ENCODE results near the gene SIN3A. TPM values are rescaled to one million over a fixed set of nuclear protein-coding genes. Genes with fewer than 3 reads are reported as not detected.
"Not testable (repeated sequence)": the region's sequence is repeated elsewhere in the genome, so short reads cannot be mapped to it uniquely, and the experiment has no call there.

SIN3A gene
- total RNA-seq, 1 donor from 2014 or later, result 56.0 TPM

DNA sequence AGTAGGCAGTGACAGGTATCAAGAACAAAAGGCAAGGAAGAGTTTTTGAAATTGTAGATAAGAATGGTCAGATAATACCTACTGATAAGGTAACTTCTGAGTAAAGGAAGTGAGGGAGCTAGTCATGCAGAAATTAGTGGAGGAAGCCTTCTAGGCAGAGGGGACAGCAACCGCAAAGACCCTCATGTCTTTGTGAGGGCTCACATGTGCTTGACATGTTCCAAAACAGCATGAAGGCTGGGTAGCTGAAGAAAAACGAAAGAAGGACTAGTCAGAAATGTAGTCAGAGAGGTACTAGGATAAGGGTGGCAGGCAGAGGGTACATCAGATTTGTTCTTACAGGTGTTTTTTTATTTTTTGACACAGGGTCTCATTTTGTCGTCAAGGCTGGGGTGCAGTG lies 5.3 kb downstream of the SIN3A start:
- Histone ChIP-seq H3K27me3 (no peaks in the 10 kb centered on the region), H3K36me3 (peaks cover 5% of the 10 kb centered on the region), H3K4me1 (peaks cover 26% of the 10 kb centered on the region), H3K27ac (no peak overlapping the region), H3K9me3 (no peaks in the 10 kb centered on the region), H3K4me3 (no peak overlapping the region)
- no peak for TF ChIP-seq CTCF (IDR thresholded peaks at IDR 0.05)
- no peak for DNase-seq
- intact Hi-C loops (cut with DNase I), result no loop called here
- no peak for ATAC-seq

GRCh38 chr15:75445324-75445723 lies 6.2 kb downstream of the SIN3A start:
- H3K4me3 ChIP-seq; H3K27me3 ChIP-seq; intact Hi-C loops (cut with DNase I); H3K9me3 ChIP-seq; H3K27ac ChIP-seq; DNase-seq; H3K36me3 ChIP-seq; ATAC-seq: not testable (repeated sequence)
- peaks cover 26% of the 10 kb centered on the region for H3K4me1 ChIP-seq

GRCh38 chr15:75443972-75444453 lies 7.5 kb downstream of the SIN3A start:
- H3K4me3 ChIP-seq; ATAC-seq; H3K27ac ChIP-seq; intact Hi-C loops (cut with DNase I); H3K27me3 ChIP-seq; H3K36me3 ChIP-seq; H3K9me3 ChIP-seq; DNase-seq: not testable (repeated sequence)
- H3K4me1 ChIP-seq, result peaks cover 16% of the 10 kb centered on the region

GRCh38 chr15:75437721-75438120 lies 13.8 kb downstream of the SIN3A start:
- Histone ChIP-seq H3K9me3 (no peaks in the 10 kb centered on the region), H3K27me3 (no peaks in the 10 kb centered on the region), H3K27ac (no peak overlapping the region), H3K36me3 (peaks cover 24% of the 10 kb centered on the region), H3K4me1 (no peaks in the 10 kb centered on the region), H3K4me3 (no peak overlapping the region)
- DNase-seq (no peak), ATAC-seq (no peak)
- no peak for TF ChIP-seq CTCF (IDR thresholded peaks at IDR 0.05)
- intact Hi-C loops (cut with DNase I), result no loop called here

GRCh38 chr15:75436881-75437280 lies 14.6 kb downstream of the SIN3A start:
- no peaks in the 10 kb centered on the region for H3K4me1 ChIP-seq
- DNase-seq (no peak), ATAC-seq (no peak)
- H3K27ac ChIP-seq, result no peak overlapping the region
- H3K4me3 ChIP-seq, result no peak overlapping the region
- no peaks in the 10 kb centered on the region for H3K9me3 ChIP-seq
- H3K27me3 ChIP-seq, result no peaks in the 10 kb centered on the region
- peaks cover 23% of the 10 kb centered on the region for H3K36me3 ChIP-seq
- intact Hi-C loops (cut with DNase I), result no loop called here
- no peak for TF ChIP-seq CTCF (IDR thresholded peaks at IDR 0.05)

GRCh38 chr15:75431682-75432081 lies 19.8 kb downstream of the SIN3A start:
- no peak for TF ChIP-seq CTCF (IDR thresholded peaks at IDR 0.05)
- Histone ChIP-seq H3K36me3 (peaks cover 53% of the 10 kb centered on the region), H3K27ac (no peak overlapping the region), H3K4me1 (no peaks in the 10 kb centered on the region), H3K4me3 (no peak overlapping the region), H3K27me3 (no peaks in the 10 kb centered on the region), H3K9me3 (no peaks in the 10 kb centered on the region)
- DNase-seq, result no peak
- intact Hi-C loops (cut with DNase I), result no loop called here
- no peak for ATAC-seq

DNA sequence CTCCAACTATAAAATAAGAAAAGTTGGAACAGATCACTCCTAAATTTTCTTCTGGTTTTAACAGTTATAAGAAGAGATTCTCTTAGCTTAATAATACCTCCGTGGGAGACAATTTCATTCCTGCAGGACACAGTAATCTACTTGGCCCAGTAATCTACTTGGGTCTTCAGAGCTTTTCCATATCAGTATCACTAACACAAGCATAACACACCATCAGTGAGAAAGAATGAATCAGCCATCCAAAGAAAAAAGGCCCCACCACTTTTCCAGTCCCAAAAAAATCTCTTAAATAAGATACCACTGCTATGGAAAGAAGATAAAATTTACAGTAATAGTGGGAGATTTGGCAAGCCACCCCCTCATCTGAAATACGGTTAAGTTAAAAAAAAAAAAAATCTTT lies 20.2 kb downstream of the SIN3A start:
- Histone ChIP-seq H3K4me1 (no peaks in the 10 kb centered on the region), H3K9me3 (no peaks in the 10 kb centered on the region), H3K27ac (no peak overlapping the region), H3K4me3 (no peak overlapping the region), H3K36me3 (peaks cover 58% of the 10 kb centered on the region), H3K27me3 (no peaks in the 10 kb centered on the region)
- TF ChIP-seq CTCF (IDR thresholded peaks at IDR 0.05), result no peak
- DNase-seq, result no peak
- no peak for ATAC-seq
- intact Hi-C loops (cut with DNase I), result no loop called here
